HG03442 (cell line): Measurements from ENCODE around the gene EPS15.
"Not testable (repeated sequence)": the region's sequence is repeated elsewhere in the genome, so short reads cannot be mapped to it uniquely, and the experiment has no call there.

Experiments
- ATAC-seq: cut with Tn5 transposase; IDR thresholded peaks from one replicate; pipeline ENCODE4 v1.9.1; 2021; ENCODE audit warnings: mild to moderate bottlenecking, moderate library complexity; ENCODE audit not compliant: unreplicated experiment

Gene EPS15

DNA sequence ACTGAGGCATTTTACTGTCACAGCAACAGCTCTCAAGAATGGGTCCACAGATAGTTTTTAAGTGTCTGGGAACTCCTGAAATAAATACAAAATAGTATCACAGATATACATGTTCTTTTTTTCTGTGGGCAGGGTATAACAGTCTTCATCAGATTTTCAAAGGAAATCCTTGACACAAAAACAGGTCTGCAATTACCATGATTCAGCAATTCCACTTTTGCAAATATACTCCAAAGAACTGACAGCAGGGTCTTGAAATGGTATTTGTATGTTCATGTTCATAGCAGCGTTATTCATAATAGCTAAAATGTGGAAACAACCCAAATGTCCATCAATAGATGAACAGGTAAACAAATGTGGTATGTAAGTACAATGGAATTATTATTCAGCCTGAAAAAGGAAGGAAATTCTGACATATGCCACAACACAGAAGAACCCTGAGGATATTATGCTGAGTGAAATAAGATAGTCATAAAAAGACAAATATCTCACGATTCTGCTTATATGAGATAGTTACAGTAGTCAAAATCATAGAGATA lies 85.0 kb downstream of the EPS15 start:
- ATAC-seq = no peak

DNA sequence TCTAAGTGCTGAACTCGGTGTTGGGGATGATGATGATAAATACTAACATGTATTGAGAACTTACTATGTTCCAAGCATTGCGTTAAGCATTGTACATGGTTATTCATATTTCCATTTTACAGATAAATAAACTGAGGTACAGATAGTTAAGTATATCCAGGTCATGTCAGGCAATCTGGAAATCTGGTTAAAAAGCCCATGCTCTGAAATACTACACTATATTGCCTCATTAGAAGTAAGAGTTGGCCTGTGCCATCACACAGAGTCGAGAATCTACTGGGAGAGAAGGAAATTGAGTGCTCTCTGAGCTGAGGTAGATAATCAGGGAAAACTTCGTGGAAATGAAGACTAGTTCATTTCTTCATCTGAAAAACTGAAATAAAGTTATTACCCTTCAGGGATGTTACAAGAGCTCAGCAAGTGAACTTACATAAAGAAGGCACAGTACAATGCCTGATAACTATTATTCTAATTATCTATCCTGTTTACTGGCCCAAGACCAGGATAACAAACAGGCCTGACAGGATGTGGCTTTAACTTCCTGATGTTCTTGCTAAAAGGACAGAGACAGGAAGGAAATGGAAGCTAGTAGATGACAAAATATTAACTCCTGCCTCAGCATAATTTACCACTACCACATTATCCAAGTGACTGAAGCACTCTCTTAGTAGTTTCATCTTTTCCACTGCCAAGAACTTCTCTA lies 85.6 kb downstream of the EPS15 start:
- no peak for ATAC-seq

- no peak for ATAC-seq
These were observed 86.9 kb downstream of the EPS15 start for GRCh38 chr1:51432146-51432545.

DNA sequence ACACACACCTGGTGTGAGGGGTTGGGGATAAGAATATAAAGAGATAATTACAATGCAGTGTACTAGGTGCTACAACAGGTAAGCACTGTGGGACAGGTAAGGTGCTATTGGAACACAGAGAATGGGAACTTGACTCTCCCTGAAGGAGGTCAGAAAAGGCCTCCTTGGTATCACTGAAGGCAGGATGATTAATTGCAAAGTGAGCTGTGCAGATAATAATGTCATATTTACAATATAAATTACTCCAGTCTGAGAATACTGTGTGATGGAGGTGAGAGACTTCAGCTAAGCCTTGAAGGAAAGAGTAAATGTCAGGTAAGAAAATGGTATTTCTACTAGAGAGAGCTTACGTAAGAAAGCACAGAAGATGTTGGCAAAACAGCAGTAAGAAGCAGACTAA lies 91.6 kb downstream of the EPS15 start:
- no peak for ATAC-seq

GRCh38 chr1:51425955-51426354 lies 93.1 kb downstream of the EPS15 start:
- no peak for ATAC-seq

DNA sequence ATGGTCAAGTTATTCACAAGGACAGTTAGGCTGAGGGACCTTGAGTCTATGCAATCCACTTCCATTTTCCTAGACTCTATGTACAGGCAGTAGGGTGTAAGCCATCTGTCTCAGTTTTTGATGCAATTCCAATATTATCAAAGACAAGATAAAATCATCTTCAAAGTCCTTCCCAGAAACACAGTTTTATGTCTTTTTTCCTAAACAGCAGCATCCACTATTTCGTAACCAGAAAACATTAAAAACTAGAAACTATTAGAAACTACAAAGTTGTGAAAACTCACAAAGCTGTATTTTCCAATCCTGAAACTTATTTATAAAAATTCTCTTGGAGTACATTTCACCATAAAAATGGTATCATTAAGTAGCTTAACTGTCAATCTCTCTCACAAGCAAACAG lies 93.8 kb downstream of the EPS15 start:
- ATAC-seq = no peak

- no peak for ATAC-seq
These were observed 95.8 kb downstream of the EPS15 start for GRCh38 chr1:51423073-51423821.

DNA sequence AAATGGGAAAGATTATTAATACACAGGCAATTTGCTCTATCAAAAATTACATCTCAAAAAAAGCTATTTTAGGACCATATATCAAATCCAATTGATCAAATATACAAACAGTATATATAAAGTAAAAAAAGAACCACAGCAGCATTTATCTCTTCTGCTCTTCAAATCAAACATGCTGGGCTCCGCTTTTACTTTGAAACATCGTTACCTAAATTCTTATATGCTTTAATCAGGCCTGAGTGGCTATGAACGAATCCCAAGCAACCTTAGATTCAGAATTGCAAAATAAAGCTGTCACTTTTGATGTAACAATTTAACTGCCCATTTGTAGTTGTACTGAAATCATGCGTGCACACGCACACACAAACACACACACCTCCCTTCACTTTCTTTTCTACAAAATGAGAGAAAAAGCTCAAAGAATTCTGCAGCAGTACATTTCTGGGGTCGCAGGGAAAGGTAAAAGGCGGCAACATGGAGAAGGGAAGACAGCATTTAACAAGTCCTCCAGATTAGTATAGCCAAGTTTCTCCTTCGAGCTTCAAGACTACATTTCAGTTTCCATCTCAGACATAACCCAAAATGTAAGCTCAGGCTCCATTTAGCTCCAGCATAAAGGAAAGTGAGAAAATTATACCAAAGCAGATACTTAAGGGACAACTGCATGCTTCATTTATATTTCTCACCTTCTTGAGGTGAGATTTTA lies 96.5 kb downstream of the EPS15 start:
- ATAC-seq = no peak

GRCh38 chr1:51421964-51422363 lies 97.1 kb downstream of the EPS15 start:
- no peak for ATAC-seq

DNA sequence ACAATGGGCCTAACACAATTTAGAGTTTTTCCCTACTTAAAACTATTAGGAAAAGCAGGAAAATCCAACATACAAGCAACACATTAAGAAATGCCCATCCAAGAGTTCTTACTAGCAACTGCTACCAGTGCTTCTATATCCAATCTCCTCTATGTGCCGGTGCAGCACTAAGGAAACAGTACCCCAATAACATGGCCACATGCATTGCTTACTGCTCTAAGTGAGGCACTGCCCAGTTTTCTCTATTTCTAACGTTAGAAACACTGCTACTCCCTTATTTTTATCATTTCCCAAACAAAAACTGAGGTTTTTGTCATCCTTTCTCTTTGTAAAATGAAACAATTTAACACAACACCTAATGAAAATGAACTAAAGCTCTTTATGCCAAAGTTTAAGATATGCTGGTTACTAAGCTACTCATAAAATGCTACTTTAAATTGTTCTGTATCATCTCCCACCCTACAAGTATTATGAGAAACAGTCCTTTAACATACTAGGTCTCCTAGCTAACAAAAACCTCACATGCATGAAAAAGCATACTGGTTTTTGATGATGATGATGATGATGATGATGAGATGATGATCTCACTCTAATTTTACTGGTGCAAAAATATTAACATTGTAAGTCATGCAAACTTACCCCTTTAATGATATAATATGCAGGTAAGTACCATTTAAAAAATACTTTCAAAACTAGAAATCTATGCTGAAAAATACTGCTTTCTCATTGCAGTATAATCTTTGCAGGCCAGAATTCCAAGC lies 98.0 kb downstream of the EPS15 start:
- ATAC-seq = no peak

DNA sequence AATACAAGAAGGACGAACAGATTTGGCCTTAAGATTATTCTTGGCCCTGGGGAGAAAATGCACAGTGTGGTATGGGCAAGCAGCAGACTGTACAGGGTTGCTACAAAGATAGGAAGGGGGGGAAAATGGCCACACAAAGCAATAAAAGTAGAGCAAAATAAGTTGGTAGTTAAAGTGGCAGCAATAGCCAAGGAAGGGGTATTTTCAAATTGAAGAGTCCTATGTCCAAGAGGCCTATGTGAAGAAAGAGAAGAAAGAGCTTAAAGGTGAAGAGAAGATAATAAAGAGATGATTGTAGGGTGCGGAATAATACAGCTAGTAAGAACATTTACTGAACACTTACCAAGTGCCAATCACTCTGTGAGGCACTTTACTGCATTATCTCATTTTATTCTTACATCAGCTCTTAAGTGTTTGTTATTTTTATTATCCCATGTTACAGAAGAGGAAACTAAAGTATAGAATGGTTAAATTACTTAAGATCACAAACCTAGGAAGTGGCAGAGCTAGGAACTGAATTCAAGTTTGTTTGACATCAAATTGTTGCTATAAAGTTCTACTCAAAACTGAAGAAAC lies 100.6 kb downstream of the EPS15 start:
- ATAC-seq = no peak

- ATAC-seq = no peak
These were observed 101.3 kb downstream of the EPS15 start for GRCh38 chr1:51417496-51418383.

DNA sequence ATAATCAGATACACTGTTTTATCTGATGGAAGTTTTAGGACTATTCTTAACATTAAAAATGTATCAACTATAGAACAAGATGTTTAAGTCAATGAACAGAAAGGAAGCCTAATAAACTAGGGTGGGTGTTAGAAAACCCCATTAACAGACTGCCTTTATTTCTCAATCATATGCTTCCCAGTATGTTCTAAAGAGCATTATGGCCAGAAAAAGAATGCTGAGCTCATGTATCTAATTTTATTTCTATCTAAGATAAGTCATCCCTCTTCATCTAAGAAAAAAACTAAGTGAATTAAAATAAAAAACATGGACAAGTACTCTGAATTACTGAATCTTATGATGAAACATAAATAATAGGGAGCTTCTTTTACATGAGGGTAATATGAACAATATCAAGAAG lies 102.2 kb downstream of the EPS15 start:
- ATAC-seq = no peak

DNA sequence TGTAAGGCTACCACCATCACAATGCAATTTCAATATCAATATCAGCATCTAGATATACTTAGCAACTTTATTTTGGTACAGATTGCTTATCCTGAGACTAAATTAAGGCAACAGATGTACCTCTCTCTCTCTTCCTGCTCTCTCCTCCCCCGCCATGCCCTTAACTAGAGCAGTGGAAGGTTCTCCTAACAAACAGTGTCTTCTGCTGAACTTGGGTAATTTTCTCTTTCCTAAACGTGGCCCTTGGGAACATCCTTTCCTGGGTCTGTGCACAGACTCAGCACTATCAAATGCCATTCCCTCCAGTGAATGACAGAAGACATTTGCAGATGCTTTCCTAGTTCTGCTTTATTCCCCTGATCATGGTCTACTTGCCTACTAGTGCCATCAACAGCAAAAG lies 103.1 kb downstream of the EPS15 start:
- no peak for ATAC-seq

DNA sequence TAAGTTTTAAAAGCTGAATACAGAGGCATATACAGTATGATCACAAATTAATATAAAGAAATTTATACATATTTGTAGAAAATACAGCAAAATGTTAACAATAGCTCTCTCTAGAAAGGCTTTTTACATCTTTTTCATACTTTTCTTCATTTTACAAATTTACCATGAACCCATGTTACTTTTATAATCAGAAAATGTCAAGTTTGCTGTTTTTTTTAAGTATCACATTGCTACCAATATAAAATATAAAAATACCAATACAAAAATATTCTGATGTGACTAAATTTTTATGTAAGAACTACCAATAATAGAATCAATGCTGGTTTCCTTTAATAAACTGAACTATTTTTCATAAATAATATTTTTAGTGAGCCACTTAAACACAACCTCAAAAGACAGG lies 104.3 kb downstream of the EPS15 start:
- no peak for ATAC-seq

DNA sequence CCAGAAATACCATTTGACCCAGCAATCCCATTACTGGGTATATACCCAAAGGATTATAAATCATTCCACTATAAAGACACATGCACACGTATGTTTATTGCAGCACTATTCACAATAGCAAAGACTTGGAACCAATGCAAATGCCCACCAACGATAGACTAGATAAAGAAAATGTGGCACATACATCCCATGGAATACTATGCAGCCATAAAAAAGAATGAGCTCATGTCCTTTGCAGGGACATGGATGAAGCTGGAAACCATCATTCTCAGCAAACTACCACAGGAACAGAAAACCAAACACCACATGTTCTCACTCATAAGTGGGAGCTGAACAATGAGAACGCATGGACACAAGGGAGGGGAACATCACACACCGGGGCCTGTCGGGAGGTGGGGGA lies 107.2 kb downstream of the EPS15 start:
- ATAC-seq = not testable (repeated sequence)

DNA sequence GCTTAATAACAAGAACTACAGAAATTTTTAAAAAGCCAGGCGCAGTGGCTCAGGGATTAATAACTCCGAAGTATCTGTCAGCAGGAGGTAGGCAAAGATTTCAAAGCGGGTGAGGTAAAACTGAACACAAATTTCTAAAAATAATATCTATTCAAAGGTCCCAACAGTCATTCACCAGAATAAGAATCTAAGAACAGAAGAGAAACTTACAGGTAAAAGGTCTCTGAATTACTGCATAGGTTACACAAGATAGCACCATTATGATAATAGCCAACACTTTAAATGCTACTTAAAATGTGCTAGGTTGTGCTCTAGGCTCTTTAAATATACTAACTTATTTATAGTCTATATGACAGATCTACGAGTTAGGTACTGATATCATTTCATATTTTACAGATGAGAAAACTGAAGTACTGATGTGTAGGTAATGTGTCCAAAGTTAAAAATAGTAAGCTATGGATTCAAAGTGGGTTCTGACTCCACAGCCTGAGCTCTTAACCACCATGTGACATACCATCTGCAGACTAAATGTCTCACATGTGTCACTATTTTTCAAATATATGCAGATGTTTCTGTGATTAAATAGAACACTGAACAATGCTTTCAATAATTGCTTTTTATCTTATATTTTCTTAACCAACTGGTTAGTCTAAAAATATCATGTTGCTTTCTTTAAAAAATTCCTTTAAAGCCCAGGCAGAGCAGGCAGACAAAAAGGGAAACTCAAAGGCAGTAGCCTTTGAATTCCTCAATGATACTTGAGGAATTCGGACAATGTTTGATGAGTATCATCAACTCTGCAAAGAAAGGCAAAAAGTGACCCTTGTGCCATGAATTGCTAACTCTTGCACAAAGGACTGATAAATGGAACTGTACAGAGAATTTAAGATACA lies 108.3 kb downstream of the EPS15 start:
- no peak for ATAC-seq

DNA sequence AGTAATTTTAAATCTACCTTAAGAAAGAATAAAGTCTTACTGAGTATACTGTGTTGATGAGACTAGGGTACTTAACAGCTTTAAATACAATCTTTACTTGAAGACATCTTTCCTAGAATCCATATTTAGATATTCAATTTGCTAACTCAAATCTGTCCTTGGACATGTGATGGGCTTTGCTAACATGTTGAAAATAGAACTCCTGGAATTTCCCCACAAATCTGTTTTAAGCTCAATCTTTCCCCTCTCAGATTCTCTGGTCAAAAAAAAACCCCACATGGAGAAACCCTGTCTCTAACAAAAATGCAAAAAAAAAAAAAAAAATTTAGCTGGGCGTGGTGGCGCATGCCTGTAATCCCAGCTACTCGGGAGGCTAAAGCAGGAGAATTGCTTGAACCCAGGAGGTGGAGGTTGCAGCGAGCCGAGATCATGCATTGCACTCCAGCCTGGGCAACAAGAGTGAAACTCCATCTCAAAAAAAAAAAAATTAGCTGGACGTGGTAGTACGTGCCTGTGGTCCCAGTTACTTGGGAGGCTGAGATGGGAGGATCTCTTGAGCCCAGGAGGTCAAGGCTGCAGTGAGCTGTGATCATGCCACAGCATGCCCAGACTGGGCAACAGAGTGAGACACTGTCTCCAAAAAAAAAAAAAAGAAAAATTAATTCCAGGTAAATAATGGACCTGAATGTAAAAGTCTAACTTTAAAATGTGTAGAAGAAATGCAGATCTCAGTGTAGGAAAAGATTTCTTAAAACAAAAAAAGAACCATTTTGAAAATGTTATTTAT lies 109.1 kb downstream of the EPS15 start:
- not testable (repeated sequence) for ATAC-seq
